ENCODE measurements around the gene PGAM5.
A peak's percentile ranks its signal among the peaks of the same experiment; 100 is the strongest.
"Not testable (repeated sequence)": the region's sequence is repeated elsewhere in the genome, so short reads cannot be mapped to it uniquely, and the experiment has no call there.

PGAM5 gene

GRCh38 chr12:132689227-132689626 lies 21.4 kb upstream of the PGAM5 start:
- no peak for DNase-seq

GRCh38 chr12:132690112-132690511 lies 20.5 kb upstream of the PGAM5 start:
- no peak for DNase-seq

GRCh38 chr12:132692030-132692429 lies 18.6 kb upstream of the PGAM5 start:
- DNase-seq: not testable (repeated sequence)

- not testable (repeated sequence) for DNase-seq
Observed at GRCh38 chr12:132694888-132695287, 15.8 kb upstream of the PGAM5 start.

GRCh38 chr12:132695431-132695830 lies 15.2 kb upstream of the PGAM5 start:
- DNase-seq: no peak

GRCh38 chr12:132698341-132698740 lies 12.3 kb upstream of the PGAM5 start:
- no peak for DNase-seq

GRCh38 chr12:132700212-132700822 lies 10.3 kb upstream of the PGAM5 start:
- DNase-seq: no peak

- no peak for DNase-seq
Observed at GRCh38 chr12:132702640-132703039, 8.0 kb upstream of the PGAM5 start.

- DNase-seq: no peak
Observed at GRCh38 chr12:132703641-132704040, 7.0 kb upstream of the PGAM5 start.

- no peak for DNase-seq
Observed at GRCh38 chr12:132707241-132707640, 3.4 kb upstream of the PGAM5 start.

GRCh38 chr12:132708150-132708549 lies 2.5 kb upstream of the PGAM5 start:
- no peak for DNase-seq

GRCh38 chr12:132710043-132710404 lies 618 bp upstream of the PGAM5 start:
- peak in 1 of 3 experiments; percentile 77 for DNase-seq

- peak in 2 of 3 experiments; percentile 68 for DNase-seq
Observed at GRCh38 chr12:132711080-132711843, 620 bp downstream of the PGAM5 start.

GRCh38 chr12:132713123-132713522 lies 2.5 kb downstream of the PGAM5 start:
- DNase-seq: no peak

GRCh38 chr12:132715874-132716273 lies 5.2 kb downstream of the PGAM5 start:
- no peak for DNase-seq

- no peak for DNase-seq
Observed at GRCh38 chr12:132716356-132716755, 5.7 kb downstream of the PGAM5 start.

- DNase-seq: no peak
Observed at GRCh38 chr12:132717011-132717410, 6.4 kb downstream of the PGAM5 start.

GRCh38 chr12:132717531-132718387 lies 7.1 kb downstream of the PGAM5 start:
- DNase-seq: no peak

GRCh38 chr12:132718644-132719043 lies 8.0 kb downstream of the PGAM5 start:
- DNase-seq: no peak

GRCh38 chr12:132719141-132719953 lies 8.7 kb downstream of the PGAM5 start:
- DNase-seq: no peak

GRCh38 chr12:132719954-132720324 lies 9.3 kb downstream of the PGAM5 start:
- no peak for DNase-seq

GRCh38 chr12:132720606-132721345 lies 10.1 kb downstream of the PGAM5 start:
- no peak for DNase-seq

Data from NCI-H1417 (cell line).